Measurements from ENCODE around the gene ONECUT1. TPM values are rescaled to one million over a fixed set of nuclear protein-coding genes. Genes with fewer than 3 reads are reported as not detected.
A peak's percentile ranks its signal among the peaks of the same experiment; 100 is the strongest.

Gene ONECUT1
- polyA plus RNA-seq, 2 of the 4 experiments (the other 2 are of a cell fraction) = 0.05 to 0.36 TPM

DNA sequence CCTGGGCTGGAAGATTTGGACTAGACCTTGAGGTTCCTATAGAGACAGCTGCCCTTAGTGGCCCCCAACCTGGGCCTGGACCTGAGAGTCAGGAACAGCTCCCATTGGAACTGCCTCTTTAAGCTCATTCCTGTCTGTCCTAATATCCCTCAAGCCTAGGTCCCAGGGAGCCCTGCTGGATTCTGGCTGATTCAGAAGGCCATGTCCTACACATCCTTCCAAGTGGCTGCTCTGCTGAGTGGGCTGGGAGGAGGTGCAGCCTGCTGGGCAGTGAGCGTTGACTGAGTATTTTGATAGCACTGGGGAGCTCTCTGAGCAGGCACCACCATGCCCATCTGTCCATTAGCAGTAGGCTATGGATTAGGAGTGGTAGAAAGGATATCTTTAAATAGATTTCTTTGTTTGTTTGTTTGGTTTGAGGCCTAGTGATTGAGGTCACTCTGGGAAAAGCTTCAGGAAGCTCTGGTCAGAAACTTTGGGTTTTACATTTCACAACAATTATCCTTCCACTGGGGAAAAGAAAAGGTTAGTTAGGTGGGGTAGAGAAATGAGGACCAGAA, 56.4 kb downstream of the ONECUT1 start:
- POLR2A ChIA-PET = interaction anchor here (0.5 kb wide), 1 partner anchor 11 kb away, joined by 11 read pairs; no protein-coding TSS in a partner anchor
- 92% methylated on average over 1 of the region's 1 CpG for WGBS (ENCODE audit: missing lambda C conversion rate)
- 0 out of 3 replicates have a peak, but pooled peaks cover 3% of the 10 kb centered on the region for H3K4me1 ChIP-seq
- H3K4me3 ChIP-seq = no peak overlapping the region
- TF ChIP-seq MYC (IDR thresholded peaks at IDR 0.05; ENCODE audit: borderline replicate concordance, low read length) = no peak
- TF ChIP-seq POLR2A (IDR thresholded peaks at IDR 0.05; ENCODE audit: low read length) = no peak
- no peak for TF ChIP-seq CEBPB (IDR thresholded peaks at IDR 0.05)
- no peak for TF ChIP-seq FOSB (CRISPR knock-in tag; IDR thresholded peaks at IDR 0.05)
- TF ChIP-seq HOXB13 (CRISPR knock-in tag; IDR thresholded peaks at IDR 0.05; ENCODE audit: low read depth) = no peak
- TF ChIP-seq, protein P1, sequence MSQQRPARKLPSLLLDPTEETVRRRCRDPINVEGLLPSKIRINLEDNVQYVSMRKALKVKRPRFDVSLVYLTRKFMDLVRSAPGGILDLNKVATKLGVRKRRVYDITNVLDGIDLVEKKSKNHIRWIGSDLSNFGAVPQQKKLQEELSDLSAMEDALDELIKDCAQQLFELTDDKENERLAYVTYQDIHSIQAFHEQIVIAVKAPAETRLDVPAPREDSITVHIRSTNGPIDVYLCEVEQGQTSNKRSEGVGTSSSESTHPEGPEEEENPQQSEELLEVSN (IDR thresholded peaks at IDR 0.05; ENCODE audit: borderline replicate concordance, low read depth) = no peak
- no peak for TF ChIP-seq RCOR1 (IDR thresholded peaks at IDR 0.05; ENCODE audit: low read depth, low read length)
- no peaks in the 10 kb centered on the region for H3K9me3 ChIP-seq
- H3K27ac ChIP-seq = no peak overlapping the region
- DNase-seq (ENCODE audit: low read depth in 1 of 2, low spot score in 1 of 2) (no peak), FAIRE-seq (no peak), ATAC-seq (no peak; a peak in 1 of 6 replicates)
- H3K4me2 ChIP-seq = no peak overlapping the region
- CTCF ChIA-PET = interaction anchor here (0.7 to 7.6 kb wide), 17 partner anchors 8 to 593 kb away, joined by 3 to 180 read pairs (median 8); partner anchors contain the start of gene MYO5A

DNA sequence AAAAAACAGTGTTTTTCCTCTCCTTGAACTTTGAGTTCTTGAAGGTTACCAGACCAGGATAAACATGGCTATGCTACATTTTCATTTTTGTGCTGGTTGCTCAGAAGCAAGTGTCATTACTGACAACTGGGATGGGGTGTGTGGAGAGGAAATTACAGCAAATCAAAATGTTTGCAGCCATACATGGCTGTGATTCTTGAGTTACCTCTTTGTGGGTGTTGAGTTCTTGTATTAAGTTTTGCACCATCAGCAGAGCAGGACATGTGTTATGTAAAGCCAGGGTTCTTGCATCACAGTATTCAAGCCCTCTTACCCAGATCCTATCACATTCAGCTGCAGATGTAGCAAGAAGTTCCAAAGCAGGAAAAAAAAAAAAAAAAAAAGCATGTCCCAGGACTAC, 57.0 kb downstream of the ONECUT1 start:
- Histone ChIP-seq H3K9me3 (no peaks in the 10 kb centered on the region), H3K4me2 (no peak overlapping the region), H3K27ac (no peak overlapping the region), H3K4me1 (0 out of 3 replicates have a peak, but pooled peaks cover 3% of the 10 kb centered on the region), H3K4me3 (no peak overlapping the region)
- TF ChIP-seq MAFK (IDR thresholded peaks at IDR 0.05; ENCODE audit: partially characterized antibody) = peak; percentile 29
- TF ChIP-seq NFE2L2 (conservative IDR thresholded peaks at IDR 0.05; ENCODE audit: low read length) = no peak
- DNase-seq (ENCODE audit: low read depth in 1 of 2, low spot score in 1 of 2) = no peak
- ATAC-seq = no peak
- ChIA-PET POLR2A (interaction anchor here (0.6 kb wide), 1 partner anchor 475 kb away, joined by 4 read pairs; no protein-coding TSS in a partner anchor), CTCF (interaction anchor here (0.6 to 7.6 kb wide), 12 partner anchors 9 to 593 kb away, joined by 3 to 180 read pairs (median 6); partner anchors contain the start of gene MYO5A)
- no peak for FAIRE-seq

DNA sequence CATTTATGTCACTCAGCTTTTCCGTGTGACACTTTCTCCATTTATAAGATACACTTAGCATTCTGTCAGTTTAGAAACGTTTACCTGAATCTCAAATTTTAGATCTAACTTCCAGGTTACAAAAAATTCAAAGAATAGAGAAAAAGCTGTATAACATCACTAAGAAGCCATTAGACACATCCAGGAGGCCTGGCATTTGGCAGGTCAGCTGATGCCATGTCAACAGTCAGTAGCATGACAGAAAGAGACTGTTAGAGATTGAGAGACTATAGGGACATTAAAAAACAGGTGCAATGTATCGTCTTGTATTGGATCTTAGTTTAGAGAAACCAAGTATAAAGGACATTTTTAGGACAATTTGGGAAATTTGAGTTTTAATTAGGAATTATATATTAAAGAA, 57.6 kb downstream of the ONECUT1 start:
- Histone ChIP-seq H3K9me3 (no peaks in the 10 kb centered on the region), H3K27ac (no peak overlapping the region), H3K4me2 (no peak overlapping the region), H3K4me3 (no peak overlapping the region), H3K4me1 (0 out of 3 replicates have a peak, but pooled peaks cover 3% of the 10 kb centered on the region)
- no peak for ATAC-seq
- no peak for DNase-seq (ENCODE audit: low read depth in 1 of 2, low spot score in 1 of 2)
- 63% methylated on average over 3 of the region's 3 CpGs for WGBS (ENCODE audit: missing lambda C conversion rate)
- CTCF ChIA-PET = interaction anchor here (0.6 to 7.6 kb wide), 4 partner anchors 106 to 475 kb away, joined by 3 to 180 read pairs (median 26); no protein-coding TSS in a partner anchor
- TF ChIP-seq CHD4 (IDR thresholded peaks at IDR 0.05; ENCODE audit: borderline replicate concordance) = no peak
- TF ChIP-seq HOXB13 (CRISPR knock-in tag; IDR thresholded peaks at IDR 0.05; ENCODE audit: low read depth) = no peak
- TF ChIP-seq, protein P1 (IDR thresholded peaks at IDR 0.05; ENCODE audit: borderline replicate concordance, low read depth) = no peak
- TF ChIP-seq PHF8 (IDR thresholded peaks at IDR 0.05; ENCODE audit: borderline replicate concordance, low read depth) = no peak
- TF ChIP-seq RFX5 (IDR thresholded peaks at IDR 0.05) = no peak
- TF ChIP-seq EHMT2 (IDR thresholded peaks at IDR 0.05; ENCODE audit: low read depth) = no peak
- TF ChIP-seq ZSCAN20 (CRISPR knock-in tag; IDR thresholded peaks at IDR 0.05) = no peak
- TF ChIP-seq RAD21 (conservative IDR thresholded peaks at IDR 0.05 in 1 of 2, IDR thresholded peaks at IDR 0.05 in 1 of 2) = no peak
- TF ChIP-seq CBX8 (IDR thresholded peaks at IDR 0.05) = no peak
- TF ChIP-seq POLR2AphosphoS2 (conservative IDR thresholded peaks at IDR 0.05; ENCODE audit: low read length) = no peak
- no peak for TF ChIP-seq JUNB (IDR thresholded peaks at IDR 0.05)
- no peak for TF ChIP-seq HEYL (CRISPR knock-in tag; IDR thresholded peaks at IDR 0.05)
- TF ChIP-seq BHLHE40 (IDR thresholded peaks at IDR 0.05; ENCODE audit: low read depth, low read length) = no peak
- TF ChIP-seq, protein P2, sequence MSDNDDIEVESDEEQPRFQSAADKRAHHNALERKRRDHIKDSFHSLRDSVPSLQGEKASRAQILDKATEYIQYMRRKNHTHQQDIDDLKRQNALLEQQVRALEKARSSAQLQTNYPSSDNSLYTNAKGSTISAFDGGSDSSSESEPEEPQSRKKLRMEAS (IDR thresholded peaks at IDR 0.05) = no peak
- TF ChIP-seq, protein P3, sequence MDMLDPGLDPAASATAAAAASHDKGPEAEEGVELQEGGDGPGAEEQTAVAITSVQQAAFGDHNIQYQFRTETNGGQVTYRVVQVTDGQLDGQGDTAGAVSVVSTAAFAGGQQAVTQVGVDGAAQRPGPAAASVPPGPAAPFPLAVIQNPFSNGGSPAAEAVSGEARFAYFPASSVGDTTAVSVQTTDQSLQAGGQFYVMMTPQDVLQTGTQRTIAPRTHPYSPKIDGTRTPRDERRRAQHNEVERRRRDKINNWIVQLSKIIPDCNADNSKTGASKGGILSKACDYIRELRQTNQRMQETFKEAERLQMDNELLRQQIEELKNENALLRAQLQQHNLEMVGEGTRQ (IDR thresholded peaks at IDR 0.05) = no peak
- TF ChIP-seq EHF (CRISPR knock-in tag; IDR thresholded peaks at IDR 0.05) = no peak
- no peak for FAIRE-seq
- POLR2A ChIA-PET = interaction anchor here (0.6 kb wide), 1 partner anchor 475 kb away, joined by 4 read pairs; no protein-coding TSS in a partner anchor
